CD4-positive, alpha-beta T cell treated with Interleukin-6 for 4 hours (primary cell): Measurements from ENCODE around the gene ADSS1.
A peak's percentile ranks its signal among the peaks of the same experiment; 100 is the strongest.

Experiments
- DNase-seq: peaks from one replicate; pipeline ENCODE4 v3.0.0-alpha.2; 2020; ENCODE audit warnings: mixed read lengths

ADSS1 gene

DNA sequence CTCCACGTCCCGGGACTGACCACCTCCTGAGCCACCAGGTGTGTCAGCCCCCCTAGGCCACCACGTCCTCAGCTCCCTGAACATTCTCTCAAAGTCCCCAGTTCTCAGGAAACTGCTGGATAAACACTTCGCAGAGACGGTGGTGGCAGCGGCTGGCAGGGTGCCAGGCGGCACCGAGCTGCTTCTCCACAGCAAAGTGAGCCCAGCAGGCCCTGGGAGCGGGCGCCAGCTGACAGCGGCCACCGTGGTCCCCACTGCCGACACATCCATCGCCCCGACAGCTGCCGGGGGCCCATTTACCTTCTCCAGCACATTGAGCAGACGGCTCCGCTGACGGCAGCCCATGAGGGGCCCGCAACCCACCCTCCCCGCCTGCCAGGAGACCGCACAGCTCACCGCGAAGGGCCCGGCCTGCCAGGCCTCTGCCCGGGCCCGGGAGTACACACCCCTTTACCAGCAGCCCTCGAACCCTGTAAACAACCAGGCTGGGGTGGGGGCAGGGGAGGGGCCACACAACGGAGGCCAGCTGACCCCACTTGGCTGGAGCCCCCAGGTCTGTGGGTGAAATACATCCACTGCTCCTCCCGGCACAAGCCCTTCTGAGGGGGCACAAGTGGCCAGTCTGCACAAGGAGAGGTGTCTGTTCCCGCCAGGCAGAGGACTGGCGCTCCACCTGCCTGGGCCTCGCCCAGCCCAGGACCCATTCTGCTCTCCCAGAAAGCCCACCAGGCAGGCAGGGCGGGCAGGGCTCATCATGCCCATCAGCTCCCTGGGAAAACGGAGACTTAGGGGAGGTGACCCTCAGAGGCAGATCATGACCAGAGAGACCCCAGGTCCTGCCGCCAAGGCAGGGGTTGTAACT is 61.0 kb downstream of the ADSS1 start:
- no peak for DNase-seq

DNA sequence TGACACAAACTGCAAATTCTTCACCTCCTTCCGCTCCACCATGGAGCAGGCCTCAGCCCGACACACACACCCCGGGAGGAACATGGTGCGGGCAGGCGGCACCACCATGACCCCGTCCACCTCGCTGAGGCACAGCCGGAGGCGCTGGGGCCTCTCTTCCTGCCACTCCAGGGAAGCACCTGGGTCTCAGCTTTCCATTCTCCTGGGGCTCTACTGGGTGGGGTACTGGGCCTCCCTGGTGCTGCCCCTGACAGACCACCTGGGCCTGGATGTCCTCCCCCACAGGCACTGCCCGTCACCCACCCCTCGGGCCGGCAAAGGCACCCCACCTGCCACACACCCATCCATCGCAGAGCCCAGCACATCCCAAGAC is 61.7 kb downstream of the ADSS1 start:
- DNase-seq = no peak

- peak; percentile 27 for DNase-seq
Observed at GRCh38 chr14:104786091-104786586, 62.1 kb downstream of the ADSS1 start.

DNA sequence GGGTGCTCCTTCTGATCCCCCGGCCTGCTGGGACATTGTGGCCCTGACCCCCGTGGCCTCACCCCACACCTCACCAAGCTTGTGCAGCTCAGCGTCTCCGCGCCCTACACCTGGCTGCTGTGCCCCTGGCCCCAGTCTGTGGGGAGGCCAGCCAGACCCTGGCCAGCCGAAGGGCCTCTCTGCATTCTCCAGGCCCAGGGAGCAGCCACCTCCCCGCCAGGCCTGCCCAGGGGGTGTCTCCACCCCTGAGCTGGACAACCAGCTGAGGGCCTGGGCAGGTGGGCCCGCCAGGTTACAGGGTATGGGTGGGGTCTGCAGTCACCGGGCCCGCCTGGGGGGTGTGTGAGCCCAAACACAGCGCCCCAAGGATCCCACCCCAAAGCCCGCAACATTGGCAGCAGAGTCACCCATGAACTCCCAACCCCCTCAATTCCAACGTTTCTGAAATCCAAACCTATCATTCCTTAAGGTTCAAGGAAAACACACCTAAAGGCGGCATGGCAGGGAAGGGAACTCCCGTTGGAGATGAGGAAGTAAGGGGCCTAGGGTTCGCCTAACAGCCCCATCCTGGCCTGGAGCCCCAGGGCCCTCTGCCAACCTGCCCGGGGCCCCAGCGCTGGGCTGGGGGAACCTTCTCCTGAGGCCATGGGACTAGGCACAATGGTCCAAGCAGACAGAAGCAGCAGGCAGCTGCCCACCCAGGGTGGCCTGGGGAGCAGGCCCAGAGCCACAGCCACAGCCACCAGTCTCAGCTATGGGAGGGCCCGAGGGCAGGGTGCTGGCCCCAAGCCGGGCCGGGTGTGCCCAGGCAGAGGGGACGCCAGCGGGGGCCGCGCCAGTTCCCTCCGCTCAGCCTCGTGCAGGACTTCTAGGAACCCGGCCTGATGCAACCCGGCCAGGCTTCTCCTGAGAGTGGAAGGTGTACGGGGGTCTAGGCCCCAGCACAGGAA is 63.0 kb downstream of the ADSS1 start:
- no peak for DNase-seq

GRCh38 chr14:104787736-104788135 is 63.7 kb downstream of the ADSS1 start:
- no peak for DNase-seq

- DNase-seq = no peak
Observed at GRCh38 chr14:104788161-104788818, 64.3 kb downstream of the ADSS1 start.

GRCh38 chr14:104788873-104789663 is 65.0 kb downstream of the ADSS1 start:
- no peak for DNase-seq

DNA sequence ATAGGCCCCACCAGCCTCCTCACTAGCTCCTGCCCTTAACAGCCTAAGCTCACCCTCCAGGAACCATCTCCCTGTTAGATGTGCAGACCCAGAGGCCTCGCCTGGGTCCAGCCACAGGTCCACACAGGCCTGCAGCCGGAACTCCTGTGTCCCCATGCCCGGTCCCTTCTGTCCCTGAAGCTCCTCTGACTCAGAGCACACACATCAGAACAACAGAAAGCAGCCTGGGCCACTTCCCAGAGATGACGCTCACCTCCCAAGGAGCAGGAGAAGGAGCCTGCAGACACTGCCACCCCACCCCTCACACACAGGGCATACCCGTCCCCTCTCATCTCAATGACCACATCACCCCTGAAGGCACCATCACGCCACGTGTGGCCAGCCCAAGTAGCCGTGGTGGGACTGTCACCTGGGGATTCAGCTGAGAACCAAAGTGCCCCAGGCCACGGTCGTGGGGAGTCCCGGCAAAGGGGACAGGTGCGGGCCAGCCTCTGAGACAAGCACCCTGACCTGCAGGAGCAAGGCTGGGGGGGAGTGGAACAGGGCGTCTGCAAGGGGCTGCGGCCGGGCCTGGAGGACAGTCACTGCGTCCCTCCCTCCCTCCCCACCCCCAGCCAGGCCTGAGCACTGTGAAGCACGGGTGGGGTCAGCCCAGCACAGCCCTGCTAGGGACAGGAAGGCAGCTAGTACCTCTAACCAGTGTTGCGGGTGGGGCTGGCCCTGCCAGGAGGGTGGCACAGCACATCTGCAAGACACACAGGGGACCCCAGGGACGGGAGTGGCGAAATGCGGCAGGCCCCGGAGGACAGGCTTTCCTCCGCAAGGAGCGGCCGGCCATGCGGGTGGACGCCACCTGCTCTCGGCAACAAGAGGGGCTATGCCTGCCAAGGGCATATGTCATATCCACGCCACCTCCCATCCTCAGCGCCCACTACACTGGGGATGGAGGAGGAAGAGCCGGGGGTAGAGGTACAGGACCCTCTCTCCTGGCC is 66.0 kb downstream of the ADSS1 start:
- no peak for DNase-seq

GRCh38 chr14:104791425-104791824 is 67.4 kb downstream of the ADSS1 start:
- DNase-seq = no peak

DNA sequence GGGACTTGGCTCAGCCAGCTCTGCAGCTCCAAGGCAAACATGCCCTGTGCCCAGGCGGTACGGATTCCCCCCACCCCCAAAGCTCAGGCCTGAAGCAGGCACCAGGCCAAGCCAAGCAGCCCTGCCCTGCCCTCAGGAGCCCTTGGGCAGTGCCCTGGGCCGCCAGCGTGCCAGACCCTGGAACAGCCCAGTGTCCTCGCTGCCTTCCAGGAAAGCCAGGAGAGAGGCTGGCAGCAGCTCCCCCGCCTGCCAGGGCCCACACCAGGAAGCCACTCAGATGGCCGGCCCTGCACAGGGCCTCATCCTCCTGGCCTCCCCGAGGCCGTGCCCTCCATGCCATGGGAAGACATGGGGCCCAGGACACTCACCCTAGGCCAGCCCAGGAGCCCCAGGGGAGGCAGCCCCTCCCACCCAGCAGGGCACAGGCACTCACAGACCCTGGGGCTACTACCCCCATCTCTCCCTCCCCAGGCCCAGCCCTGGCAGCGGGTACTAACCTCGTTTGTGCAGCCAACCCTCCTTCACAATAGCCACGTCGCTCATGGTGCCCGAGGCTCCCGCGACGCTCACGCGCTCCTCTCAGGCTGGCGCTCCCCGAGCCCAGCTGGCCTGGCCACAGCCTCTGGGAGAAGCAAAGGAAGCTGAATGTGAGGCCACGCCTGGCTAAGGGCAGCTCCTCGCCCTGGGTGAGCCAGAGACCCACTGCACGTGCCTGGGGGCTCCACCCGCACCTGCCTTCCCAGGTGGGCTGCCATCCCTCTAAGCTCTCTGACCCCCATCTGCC is 68.3 kb downstream of the ADSS1 start:
- no peak for DNase-seq

DNA sequence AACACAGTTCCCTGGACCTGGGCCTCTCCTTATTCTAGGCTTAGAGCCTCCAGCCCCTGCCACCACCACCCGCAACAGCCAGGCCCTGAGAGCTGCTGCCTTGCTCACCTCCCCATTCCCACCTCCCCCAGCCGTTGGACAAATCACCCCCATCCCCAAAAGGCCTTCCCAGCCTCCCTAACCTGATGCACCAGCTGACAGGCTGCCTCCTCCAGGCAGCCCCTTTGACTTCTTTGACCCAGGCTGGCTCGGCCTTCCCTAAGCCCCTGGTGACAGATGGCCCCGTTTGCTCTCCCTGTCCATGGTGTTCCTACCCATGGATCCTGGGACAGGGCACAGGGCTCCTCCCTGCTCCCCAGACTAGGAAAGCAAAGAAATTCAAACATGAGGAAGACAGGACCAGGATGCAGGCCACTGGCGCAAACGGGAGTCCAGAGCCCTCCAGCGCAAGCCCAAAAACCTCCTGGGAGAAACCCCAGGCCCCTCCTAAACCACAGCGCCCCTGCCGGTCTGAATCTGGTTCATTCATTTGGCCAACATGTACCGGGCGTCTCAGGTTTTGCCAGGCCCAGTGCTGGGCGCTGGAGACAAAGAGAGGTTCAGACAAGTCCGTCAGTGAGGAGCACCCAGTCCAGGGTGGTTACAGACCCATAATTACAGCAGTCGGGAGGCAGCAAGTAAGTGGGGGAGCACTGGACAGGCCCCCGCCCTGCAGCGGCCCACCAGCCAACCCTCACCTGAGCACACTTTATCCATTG is 69.1 kb downstream of the ADSS1 start:
- DNase-seq = no peak

DNA sequence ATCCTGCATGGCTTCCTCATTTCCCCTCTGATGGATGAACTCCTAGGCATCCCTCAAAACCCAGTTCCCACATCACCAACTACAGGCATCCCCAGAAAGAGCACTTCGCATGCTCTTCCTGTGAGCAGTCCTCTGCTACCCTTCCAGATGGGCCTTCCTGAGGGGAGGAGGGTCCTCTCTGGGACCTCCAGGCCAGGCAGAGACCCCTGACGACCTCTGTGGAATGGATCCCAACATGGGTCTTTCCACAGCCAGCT is 69.6 kb downstream of the ADSS1 start:
- no peak for DNase-seq

DNA sequence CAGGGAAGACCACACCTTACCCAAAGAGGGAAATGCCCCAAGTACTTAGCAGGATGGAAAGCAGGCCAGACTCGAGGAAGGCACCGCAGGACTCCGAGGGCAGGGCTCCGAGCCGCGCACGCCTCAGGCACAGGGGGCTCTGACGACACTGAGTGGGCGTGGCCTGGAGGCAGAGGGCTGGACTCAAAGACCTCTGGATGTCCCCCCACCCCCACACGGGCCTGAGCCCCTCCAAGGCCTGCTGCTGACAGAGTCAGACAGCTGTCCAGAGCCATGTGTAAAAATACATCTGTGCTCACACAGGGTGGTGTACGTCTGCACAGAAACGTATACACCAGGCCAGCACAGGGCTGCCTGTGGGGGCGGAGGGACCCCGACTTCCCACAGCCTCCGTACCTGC is 70.1 kb downstream of the ADSS1 start:
- peak; percentile 49 for DNase-seq

GRCh38 chr14:104794631-104794992 is 70.6 kb downstream of the ADSS1 start:
- DNase-seq = no peak

DNA sequence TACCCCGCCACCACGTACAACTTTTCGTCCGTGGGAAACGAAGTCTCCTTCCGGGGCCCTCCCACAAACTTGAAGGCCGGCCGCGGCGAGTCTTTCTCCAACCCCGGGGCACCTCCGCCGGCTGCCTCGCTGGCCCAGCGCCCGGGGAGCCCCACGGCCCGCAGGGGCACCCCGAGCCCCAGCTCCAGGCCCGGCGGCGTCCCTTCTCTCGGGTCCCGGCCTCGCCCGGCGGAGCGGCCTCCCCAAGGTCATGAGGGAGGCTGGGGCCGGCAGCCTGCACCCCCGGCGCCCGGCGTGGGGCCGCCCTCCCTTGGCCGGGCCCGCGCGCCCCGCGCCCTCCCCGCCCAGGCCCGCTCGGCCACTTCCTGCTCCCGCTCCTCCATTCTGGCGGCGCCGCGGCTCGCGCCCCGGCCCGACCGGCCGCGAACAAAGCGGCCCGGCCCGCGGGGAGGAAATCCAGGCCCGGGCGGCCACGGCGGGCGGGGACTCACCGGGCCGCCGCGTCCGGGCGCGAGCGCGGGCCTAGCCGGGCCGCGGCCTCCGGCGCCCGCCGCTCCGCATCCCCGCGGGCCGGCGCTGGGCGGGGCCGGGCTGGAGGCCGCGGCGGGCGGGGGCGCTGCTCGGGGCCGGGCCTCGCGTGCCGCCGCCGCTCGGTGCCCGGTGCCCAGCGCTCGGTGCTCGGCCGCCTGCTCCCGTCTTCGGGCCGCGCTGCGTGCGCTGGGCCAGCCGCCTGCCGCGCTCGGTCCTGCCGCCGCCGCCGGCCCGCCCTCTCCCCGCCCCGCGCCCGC is 71.2 kb downstream of the ADSS1 start, which contains the start of gene AKT1:
AKT1 (minus strand) TSS at position 756 of the 788 bp plus-strand sequence. CDS start 3,105 bp downstream, outside the sequence.
- peak; percentile 27 for DNase-seq

DNA sequence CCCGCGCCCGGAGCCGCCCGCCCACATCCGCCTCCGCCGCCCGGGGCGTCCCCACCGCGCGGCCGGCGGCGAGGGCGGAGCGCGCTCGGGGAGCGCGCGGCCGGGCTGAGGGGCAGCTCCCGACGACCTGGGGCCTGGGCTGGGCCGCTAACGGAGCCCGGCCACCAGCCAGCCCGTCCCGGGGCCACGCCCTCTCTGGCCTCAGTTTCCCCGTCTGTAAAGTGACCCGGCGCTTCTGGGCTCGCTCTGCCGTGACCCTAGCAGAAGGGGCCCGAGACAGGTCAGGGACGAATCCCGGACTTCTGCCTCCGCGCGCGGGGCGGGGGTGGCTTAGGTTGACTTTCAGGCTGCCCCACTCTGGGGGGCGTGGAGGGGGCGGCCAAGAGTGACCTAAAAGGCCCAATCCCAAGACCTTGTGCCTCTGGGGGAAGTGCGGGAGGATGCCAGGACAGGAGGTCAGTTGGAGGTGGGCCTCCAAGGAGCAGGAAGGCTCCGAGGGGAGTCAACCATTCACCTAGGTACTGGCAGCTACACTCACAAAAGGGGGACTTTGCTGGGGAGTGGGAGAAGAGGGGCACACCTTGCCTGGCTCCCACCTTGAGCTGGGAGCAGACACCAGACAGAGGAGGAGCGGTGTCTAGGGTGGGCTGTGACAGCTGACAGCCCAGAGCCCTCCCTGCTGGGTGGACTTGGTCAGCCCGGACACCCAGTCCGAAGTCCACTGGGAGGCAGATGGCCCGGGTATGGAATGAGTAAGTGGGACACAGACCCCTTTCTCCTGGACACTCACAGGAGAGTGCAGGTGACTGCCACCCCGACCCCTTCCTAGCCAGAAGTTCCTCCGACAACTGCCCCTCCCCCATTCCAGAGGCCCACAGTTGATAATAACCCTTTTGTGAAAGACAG is 72.0 kb downstream of the ADSS1 start:
- DNase-seq = peak; percentile 75

- no peak for DNase-seq
Observed at GRCh38 chr14:104796687-104797081, 72.7 kb downstream of the ADSS1 start.
